Epithelial cell of proximal tubule (primary cell): Measurements from ENCODE around the gene ICAM2. TPM values are rescaled to one million over a fixed set of nuclear protein-coding genes. Genes with fewer than 3 reads are reported as not detected.

Source experiments
- DNase-seq: peaks from one replicate; pipeline ENCODE4 v3.0.0-alpha.2; 2011; ENCODE audit warnings: low read depth
- H3K4me3 ChIP-seq: 2 replicates; pipeline ENCODE4 v1.5.1; 2011; ENCODE audit warnings: low read depth, mild to moderate bottlenecking, low read length
- CTCF ChIP-seq: conservative IDR thresholded peaks from 2 replicates; pipeline ENCODE4 v1.5.1; 2012; ENCODE audit warnings: low read depth, mild to moderate bottlenecking, low read length
- total RNA-seq: library from RNA; depleted of rRNA; stranded (reverse); fragments of >200 nt; gene quantifications from 2 replicates; pipeline ENCODE4 v1.2.3, GENCODE V29; 2015

Gene ICAM2
- total RNA-seq, 1 donor from 2014 or later, result 19.9 TPM

- no peak for DNase-seq
- TF ChIP-seq CTCF, result no peak
- H3K4me3 ChIP-seq, result no peak overlapping the region
These were observed 24.7 kb upstream of the ICAM2 start for GRCh38 chr17:64045176-64045575.

- H3K4me3 ChIP-seq, result no peak overlapping the region
- DNase-seq, result no peak
- TF ChIP-seq CTCF, result no peak
These were observed 22.5 kb upstream of the ICAM2 start for GRCh38 chr17:64042700-64043485.

GRCh38 chr17:64041912-64042311 lies 21.5 kb upstream of the ICAM2 start:
- no peak for DNase-seq
- no peak for TF ChIP-seq CTCF
- H3K4me3 ChIP-seq, result no peak overlapping the region

GRCh38 chr17:64040206-64040605 lies 19.8 kb upstream of the ICAM2 start:
- no peak for DNase-seq
- H3K4me3 ChIP-seq, result no peak overlapping the region
- no peak for TF ChIP-seq CTCF

GRCh38 chr17:64039106-64039400 lies 18.6 kb upstream of the ICAM2 start:
- no peak for DNase-seq
- H3K4me3 ChIP-seq, result no peak overlapping the region
- TF ChIP-seq CTCF, result no peak

GRCh38 chr17:64038331-64039105 lies 18.1 kb upstream of the ICAM2 start:
- no peak for DNase-seq
- no peak for TF ChIP-seq CTCF
- H3K4me3 ChIP-seq, result no peak overlapping the region
